ENCODE measurements around the gene MYO9B. TPM values are rescaled to one million over a fixed set of nuclear protein-coding genes. Genes with fewer than 3 reads are reported as not detected.

Gene MYO9B
- total and polyA plus RNA-seq, 2 of the 13 experiments (the other 11 are each of a cell fraction or from before 2014, with no cell fraction given): 18.0 to 18.3 TPM

DNA sequence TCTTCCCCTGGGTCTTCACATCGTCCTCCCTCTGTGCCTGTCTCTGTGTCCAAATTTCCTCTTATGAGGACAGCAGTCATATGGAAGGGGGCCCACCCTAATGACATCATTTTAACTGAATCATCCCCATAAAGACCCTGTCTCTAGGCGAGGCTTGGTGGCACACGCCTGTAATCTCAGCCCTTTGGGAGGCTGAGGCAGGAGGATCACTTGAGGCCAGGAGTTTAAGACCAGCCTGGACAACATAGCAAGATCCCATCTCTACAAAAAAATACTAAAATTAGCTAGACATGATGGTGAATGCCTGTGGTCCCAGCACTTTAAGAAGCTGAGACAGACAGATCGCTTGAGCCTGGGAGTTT, 4.8 kb downstream of the MYO9B start (continued):
- TF ChIP-seq, protein P1, sequence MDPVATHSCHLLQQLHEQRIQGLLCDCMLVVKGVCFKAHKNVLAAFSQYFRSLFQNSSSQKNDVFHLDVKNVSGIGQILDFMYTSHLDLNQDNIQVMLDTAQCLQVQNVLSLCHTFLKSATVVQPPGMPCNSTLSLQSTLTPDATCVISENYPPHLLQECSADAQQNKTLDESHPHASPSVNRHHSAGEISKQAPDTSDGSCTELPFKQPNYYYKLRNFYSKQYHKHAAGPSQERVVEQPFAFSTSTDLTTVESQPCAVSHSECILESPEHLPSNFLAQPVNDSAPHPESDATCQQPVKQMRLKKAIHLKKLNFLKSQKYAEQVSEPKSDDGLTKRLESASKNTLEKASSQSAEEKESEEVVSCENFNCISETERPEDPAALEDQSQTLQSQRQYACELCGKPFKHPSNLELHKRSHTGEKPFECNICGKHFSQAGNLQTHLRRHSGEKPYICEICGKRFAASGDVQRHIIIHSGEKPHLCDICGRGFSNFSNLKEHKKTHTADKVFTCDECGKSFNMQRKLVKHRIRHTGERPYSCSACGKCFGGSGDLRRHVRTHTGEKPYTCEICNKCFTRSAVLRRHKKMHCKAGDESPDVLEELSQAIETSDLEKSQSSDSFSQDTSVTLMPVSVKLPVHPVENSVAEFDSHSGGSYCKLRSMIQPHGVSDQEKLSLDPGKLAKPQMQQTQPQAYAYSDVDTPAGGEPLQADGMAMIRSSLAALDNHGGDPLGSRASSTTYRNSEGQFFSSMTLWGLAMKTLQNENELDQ (CRISPR knock-in tag; IDR thresholded peaks at IDR 0.05; ENCODE audit: borderline replicate concordance): no peak
- TF ChIP-seq HDAC1 (CRISPR knock-in tag; IDR thresholded peaks at IDR 0.05) (no peak), KDM5A (IDR thresholded peaks at IDR 0.05; ENCODE audit: borderline replicate concordance, low read length) (no peak), SYNCRIP (IDR thresholded peaks at IDR 0.05; ENCODE audit: insufficient read depth, low read depth, low read length) (no peak), ZC3H4 (CRISPR knock-in tag; IDR thresholded peaks at IDR 0.05; ENCODE audit: borderline replicate concordance) (no peak), ZFY (CRISPR knock-in tag; IDR thresholded peaks at IDR 0.05) (no peak), KLF16 (CRISPR knock-in tag; IDR thresholded peaks at IDR 0.05) (no peak), ARID2 (CRISPR knock-in tag; IDR thresholded peaks at IDR 0.05; ENCODE audit: borderline replicate concordance) (no peak), ZKSCAN1 (IDR thresholded peaks at IDR 0.05; ENCODE audit: low read length) (no peak), ATF7 (IDR thresholded peaks at IDR 0.05) (0 out of 2 replicates have a peak, but pooled peaks have one; percentile 52), ATF7 (CRISPR knock-in tag; IDR thresholded peaks at IDR 0.05) (no peak), KMT2B (CRISPR knock-in tag; IDR thresholded peaks at IDR 0.05) (no peak), JUND (CRISPR knock-in tag; IDR thresholded peaks at IDR 0.05) (no peak), ZFX (CRISPR knock-in tag; IDR thresholded peaks at IDR 0.05; ENCODE audit: low read depth) (no peak), SRF (IDR thresholded peaks at IDR 0.05; ENCODE audit: low read depth, low read length) (no peak), PCBP1 (IDR thresholded peaks at IDR 0.05; ENCODE audit: borderline replicate concordance, low read depth, low read length) (no peak), SKI (IDR thresholded peaks at IDR 0.05; ENCODE audit: partially characterized antibody) (no peak), WIZ (CRISPR knock-in tag; IDR thresholded peaks at IDR 0.05) (no peak), NFRKB (IDR thresholded peaks at IDR 0.05) (no peak), ZNF556 (CRISPR knock-in tag; IDR thresholded peaks at IDR 0.05; ENCODE audit: borderline replicate concordance) (no peak), KLF11 (CRISPR knock-in tag; IDR thresholded peaks at IDR 0.05) (no peak), ZNF772 (CRISPR knock-in tag; IDR thresholded peaks at IDR 0.05) (no peak), NR1H2 (CRISPR knock-in tag; IDR thresholded peaks at IDR 0.05; ENCODE audit: borderline replicate concordance, low read depth) (no peak), YEATS4 (CRISPR knock-in tag; IDR thresholded peaks at IDR 0.05; ENCODE audit: borderline replicate concordance) (0 out of 2 replicates have a peak, but pooled peaks have one; percentile 3)
- TF ChIP-seq, protein P2, sequence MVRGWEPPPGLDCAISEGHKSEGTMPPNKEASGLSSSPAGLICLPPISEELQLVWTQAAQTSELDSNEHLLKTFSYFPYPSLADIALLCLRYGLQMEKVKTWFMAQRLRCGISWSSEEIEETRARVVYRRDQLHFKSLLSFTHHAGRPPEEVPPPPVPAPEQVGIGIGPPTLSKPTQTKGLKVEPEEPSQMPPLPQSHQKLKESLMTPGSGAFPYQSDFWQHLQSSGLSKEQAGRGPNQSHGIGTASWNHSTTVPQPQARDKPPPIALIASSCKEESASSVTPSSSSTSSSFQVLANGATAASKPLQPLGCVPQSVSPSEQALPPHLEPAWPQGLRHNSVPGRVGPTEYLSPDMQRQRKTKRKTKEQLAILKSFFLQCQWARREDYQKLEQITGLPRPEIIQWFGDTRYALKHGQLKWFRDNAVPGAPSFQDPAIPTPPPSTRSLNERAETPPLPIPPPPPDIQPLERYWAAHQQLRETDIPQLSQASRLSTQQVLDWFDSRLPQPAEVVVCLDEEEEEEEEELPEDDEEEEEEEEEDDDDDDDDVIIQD (CRISPR knock-in tag; IDR thresholded peaks at IDR 0.05; ENCODE audit: low read depth): no peak
- TF ChIP-seq, protein P3, sequence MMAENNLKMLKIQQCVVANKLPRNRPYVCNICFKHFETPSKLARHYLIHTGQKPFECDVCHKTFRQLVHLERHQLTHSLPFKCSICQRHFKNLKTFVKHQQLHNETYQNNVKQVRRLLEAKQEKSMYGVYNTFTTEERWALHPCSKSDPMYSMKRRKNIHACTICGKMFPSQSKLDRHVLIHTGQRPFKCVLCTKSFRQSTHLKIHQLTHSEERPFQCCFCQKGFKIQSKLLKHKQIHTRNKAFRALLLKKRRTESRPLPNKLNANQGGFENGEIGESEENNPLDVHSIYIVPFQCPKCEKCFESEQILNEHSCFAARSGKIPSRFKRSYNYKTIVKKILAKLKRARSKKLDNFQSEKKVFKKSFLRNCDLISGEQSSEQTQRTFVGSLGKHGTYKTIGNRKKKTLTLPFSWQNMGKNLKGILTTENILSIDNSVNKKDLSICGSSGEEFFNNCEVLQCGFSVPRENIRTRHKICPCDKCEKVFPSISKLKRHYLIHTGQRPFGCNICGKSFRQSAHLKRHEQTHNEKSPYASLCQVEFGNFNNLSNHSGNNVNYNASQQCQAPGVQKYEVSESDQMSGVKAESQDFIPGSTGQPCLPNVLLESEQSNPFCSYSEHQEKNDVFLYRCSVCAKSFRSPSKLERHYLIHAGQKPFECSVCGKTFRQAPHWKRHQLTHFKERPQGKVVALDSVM (CRISPR knock-in tag; IDR thresholded peaks at IDR 0.05): peak; percentile 60; the same call in 1 of the 2 replicates
- TF ChIP-seq, protein P4, sequence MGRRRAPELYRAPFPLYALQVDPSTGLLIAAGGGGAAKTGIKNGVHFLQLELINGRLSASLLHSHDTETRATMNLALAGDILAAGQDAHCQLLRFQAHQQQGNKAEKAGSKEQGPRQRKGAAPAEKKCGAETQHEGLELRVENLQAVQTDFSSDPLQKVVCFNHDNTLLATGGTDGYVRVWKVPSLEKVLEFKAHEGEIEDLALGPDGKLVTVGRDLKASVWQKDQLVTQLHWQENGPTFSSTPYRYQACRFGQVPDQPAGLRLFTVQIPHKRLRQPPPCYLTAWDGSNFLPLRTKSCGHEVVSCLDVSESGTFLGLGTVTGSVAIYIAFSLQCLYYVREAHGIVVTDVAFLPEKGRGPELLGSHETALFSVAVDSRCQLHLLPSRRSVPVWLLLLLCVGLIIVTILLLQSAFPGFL (CRISPR knock-in tag; IDR thresholded peaks at IDR 0.05): no peak
